ENCODE data around the gene GAB2. TPM values are rescaled to one million over a fixed set of nuclear protein-coding genes. Genes with fewer than 3 reads are reported as not detected.

Gene GAB2, protein sequence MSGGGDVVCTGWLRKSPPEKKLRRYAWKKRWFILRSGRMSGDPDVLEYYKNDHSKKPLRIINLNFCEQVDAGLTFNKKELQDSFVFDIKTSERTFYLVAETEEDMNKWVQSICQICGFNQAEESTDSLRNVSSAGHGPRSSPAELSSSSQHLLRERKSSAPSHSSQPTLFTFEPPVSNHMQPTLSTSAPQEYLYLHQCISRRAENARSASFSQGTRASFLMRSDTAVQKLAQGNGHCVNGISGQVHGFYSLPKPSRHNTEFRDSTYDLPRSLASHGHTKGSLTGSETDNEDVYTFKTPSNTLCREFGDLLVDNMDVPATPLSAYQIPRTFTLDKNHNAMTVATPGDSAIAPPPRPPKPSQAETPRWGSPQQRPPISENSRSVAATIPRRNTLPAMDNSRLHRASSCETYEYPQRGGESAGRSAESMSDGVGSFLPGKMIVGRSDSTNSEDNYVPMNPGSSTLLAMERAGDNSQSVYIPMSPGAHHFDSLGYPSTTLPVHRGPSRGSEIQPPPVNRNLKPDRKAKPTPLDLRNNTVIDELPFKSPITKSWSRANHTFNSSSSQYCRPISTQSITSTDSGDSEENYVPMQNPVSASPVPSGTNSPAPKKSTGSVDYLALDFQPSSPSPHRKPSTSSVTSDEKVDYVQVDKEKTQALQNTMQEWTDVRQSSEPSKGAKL
- total RNA-seq (2022; extraction: Qiagen RNA extraction), result 3.8 to 5.5 TPM (median 4.7 TPM) in 5 replicates

GRCh38 chr11:78417175-78417887, at the start of gene GAB2:
Gene GAB2, minus strand, starts transcription at chr11:78417820. Its CDS starts 100 bp downstream, at chr11:78417720.

DNA sequence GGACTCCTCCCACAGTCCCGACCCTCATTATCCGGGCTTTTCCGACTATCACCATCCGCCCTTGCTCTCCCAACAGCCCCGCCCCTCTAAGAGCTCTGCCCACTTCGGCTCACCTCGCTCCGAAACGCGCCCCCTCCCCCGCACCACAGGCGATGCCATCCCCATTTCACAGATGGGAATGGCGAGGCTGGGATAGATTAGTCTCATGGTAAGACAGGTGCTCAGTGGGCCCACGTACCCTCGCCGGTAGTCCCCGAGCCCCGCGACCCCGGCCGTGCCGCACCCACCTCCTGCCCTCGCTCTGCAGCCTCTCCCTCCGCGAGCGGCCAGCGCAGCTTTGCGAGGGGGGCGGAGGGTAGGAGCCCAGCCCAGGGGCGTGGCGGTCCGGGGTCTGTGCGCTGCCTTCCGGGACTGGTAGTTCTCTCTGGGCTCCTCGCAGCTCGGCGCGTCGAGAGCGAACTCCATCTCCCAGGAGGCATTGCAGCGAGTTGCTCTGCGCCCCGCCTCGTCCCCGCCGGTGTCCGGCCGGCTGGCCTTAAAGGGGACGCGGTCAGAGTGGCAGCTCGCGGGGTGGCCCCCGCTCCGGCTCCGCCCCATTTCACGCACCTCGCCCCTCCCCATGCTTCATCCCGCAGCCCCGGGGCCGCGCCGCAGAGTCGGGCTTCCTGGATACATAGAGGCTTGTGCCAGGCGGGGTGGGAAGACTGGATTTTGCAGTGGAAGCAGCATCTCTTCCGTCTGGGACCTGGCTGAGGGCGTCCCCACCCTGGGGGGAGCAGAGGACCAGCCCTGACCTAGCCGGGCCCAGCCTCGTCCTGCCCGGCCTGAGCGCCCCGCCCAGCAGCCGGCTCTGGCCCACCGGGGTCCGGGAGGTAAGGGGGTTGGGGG, 229.1 kb downstream of the GAB2 start, which contains the start of the genes KCTD21 and USP35:
Gene KCTD21, minus strand, starts transcription at position 341 of the 888 bp plus-strand sequence. CDS start 14,072 bp downstream, outside the sequence.
Gene USP35, plus strand, starts transcription at position 634 of the 888 bp plus-strand sequence. CDS start 7,327 bp downstream, outside the sequence.

Other genes starting within 250 kb of the GAB2 start
- gene KCTD21, start 229.2 kb downstream of the GAB2 start, total RNA-seq (2022; extraction: Qiagen RNA extraction), result 7.3 to 8.7 TPM (median 7.7 TPM) in 5 replicates
- 5.9 to 8.2 TPM (median 7.7 TPM) in 5 replicates for gene USP35, start 228.9 kb downstream of the GAB2 start, total RNA-seq (2022; extraction: Qiagen RNA extraction)
- 17.4 to 22.7 TPM (median 18.9 TPM) in 5 replicates for gene NARS2, start 157.0 kb upstream of the GAB2 start, total RNA-seq (2022; extraction: Qiagen RNA extraction)

Data from A549 treated with dexamethasone at 1 μM for 4 hours (cell line).